CD4-positive, alpha-beta T cell treated with Interferon alpha-2 for 1 hour (primary cell): ENCODE data around the gene DST.

Source experiments
- DNase-seq, 2 donors: peaks; one replicate each; pipeline ENCODE4 v3.0.0-alpha.2; 2020 to 2022

The DST gene

GRCh38 chr6:56642366-56643261 lies at the start of gene DST:
Gene DST (minus strand): TSS chr6:56642889.
- DNase-seq: no peak

- no peak for DNase-seq
These were observed 49.1 kb upstream of the DST start for GRCh38 chr6:56691814-56692213.

GRCh38 chr6:56691286-56691595 lies 48.6 kb upstream of the DST start:
- no peak for DNase-seq

- DNase-seq: no peak
These were observed 48.0 kb upstream of the DST start for GRCh38 chr6:56690519-56691285.

- no peak for DNase-seq
These were observed 47.0 kb upstream of the DST start for GRCh38 chr6:56689663-56690062.

- DNase-seq: no peak
These were observed 46.4 kb upstream of the DST start for GRCh38 chr6:56689114-56689513.

- no peak for DNase-seq
These were observed 45.8 kb upstream of the DST start for GRCh38 chr6:56688521-56688920.

- DNase-seq: no peak
These were observed 44.9 kb upstream of the DST start for GRCh38 chr6:56687551-56687950.

- DNase-seq: no peak
These were observed 43.7 kb upstream of the DST start for GRCh38 chr6:56686429-56686828.

- no peak for DNase-seq
These were observed 43.3 kb upstream of the DST start for GRCh38 chr6:56685994-56686393.

- DNase-seq: no peak
These were observed 42.5 kb upstream of the DST start for GRCh38 chr6:56685102-56685733.

GRCh38 chr6:56684342-56685101 lies 41.8 kb upstream of the DST start:
- no peak for DNase-seq

- DNase-seq: no peak
These were observed 41.2 kb upstream of the DST start for GRCh38 chr6:56683882-56684281.

GRCh38 chr6:56682635-56683034 lies 39.9 kb upstream of the DST start:
- no peak for DNase-seq

- DNase-seq: no peak
These were observed 34.9 kb upstream of the DST start for GRCh38 chr6:56677559-56677958.

GRCh38 chr6:56671651-56672461 lies 29.2 kb upstream of the DST start:
- DNase-seq: no peak

GRCh38 chr6:56671160-56671559 lies 28.5 kb upstream of the DST start:
- DNase-seq: no peak

- DNase-seq: no peak
These were observed 26.4 kb upstream of the DST start for GRCh38 chr6:56669041-56669440.

- DNase-seq: no peak
These were observed 25.5 kb upstream of the DST start for GRCh38 chr6:56668158-56668557.

- no peak for DNase-seq
These were observed 24.6 kb upstream of the DST start for GRCh38 chr6:56667336-56667735.

GRCh38 chr6:56664029-56664428 lies 21.3 kb upstream of the DST start:
- DNase-seq: no peak

- DNase-seq: no peak
These were observed 20.7 kb upstream of the DST start for GRCh38 chr6:56663344-56663743.
